DLD1 (cell line): Measurements from ENCODE around the gene CERS6.

ENCODE experiments used
- in situ Hi-C: cut with HindIII; loops from 2 replicates; pipeline ENCODE4 v1.10.0; 2017; ENCODE audit warnings: low sequenced_read_pairs

The CERS6 gene

GRCh38 chr2:168692132-168692744, 236.2 kb downstream of the CERS6 start:
- in situ Hi-C loops, result no loop called here

- in situ Hi-C loops, result no loop called here
Observed at GRCh38 chr2:168694173-168694572, 238.1 kb downstream of the CERS6 start.

- in situ Hi-C loops, result no loop called here
Observed at GRCh38 chr2:168694866-168695265, 238.8 kb downstream of the CERS6 start.

GRCh38 chr2:168697668-168698121, 241.6 kb downstream of the CERS6 start:
- in situ Hi-C loops, result no loop called here

- in situ Hi-C loops, result no loop called here
Observed at GRCh38 chr2:168698969-168699368, 242.9 kb downstream of the CERS6 start.

- in situ Hi-C loops, result no loop called here
Observed at GRCh38 chr2:168699844-168700417, 243.9 kb downstream of the CERS6 start.

- in situ Hi-C loops, result no loop called here
Observed at GRCh38 chr2:168700615-168701245, 244.7 kb downstream of the CERS6 start.

- in situ Hi-C loops, result no loop called here
Observed at GRCh38 chr2:168702579-168702978, 246.5 kb downstream of the CERS6 start.

GRCh38 chr2:168703926-168704325, 247.9 kb downstream of the CERS6 start:
- in situ Hi-C loops, result no loop called here

- in situ Hi-C loops, result no loop called here
Observed at GRCh38 chr2:168705534-168706470, 249.7 kb downstream of the CERS6 start.

- in situ Hi-C loops, result no loop called here
Observed at GRCh38 chr2:168706806-168707205, 250.7 kb downstream of the CERS6 start.

- in situ Hi-C loops, result no loop called here
Observed at GRCh38 chr2:168708080-168708479, 252.0 kb downstream of the CERS6 start.

GRCh38 chr2:168710754-168711467, 254.8 kb downstream of the CERS6 start:
- in situ Hi-C loops, result no loop called here

- in situ Hi-C loops, result no loop called here
Observed at GRCh38 chr2:168712053-168712452, 256.0 kb downstream of the CERS6 start.

GRCh38 chr2:168713325-168713724, 257.3 kb downstream of the CERS6 start:
- in situ Hi-C loops, result no loop called here

- in situ Hi-C loops, result no loop called here
Observed at GRCh38 chr2:168715849-168716248, 259.8 kb downstream of the CERS6 start.

GRCh38 chr2:168716839-168717238, 260.8 kb downstream of the CERS6 start:
- in situ Hi-C loops, result no loop called here

- in situ Hi-C loops, result no loop called here
Observed at GRCh38 chr2:168717790-168718502, 261.9 kb downstream of the CERS6 start.

- in situ Hi-C loops, result no loop called here
Observed at GRCh38 chr2:168718622-168719021, 262.6 kb downstream of the CERS6 start.

GRCh38 chr2:168719446-168719845, 263.4 kb downstream of the CERS6 start:
- in situ Hi-C loops, result no loop called here
